GM12872 (cell line): Measurements from ENCODE around the gene SLC39A5.
A peak's percentile ranks its signal among the peaks of the same experiment; 100 is the strongest.

Source experiments
- TF ChIP-seq, protein P1 (sequence below): IDR thresholded peaks from 3 replicates; pipeline ENCODE4 v1.5.1; 2011; ENCODE audit warnings: low read depth, mild to moderate bottlenecking, low read length, moderate library complexity; ENCODE audit not compliant: insufficient read depth

The SLC39A5 gene

DNA sequence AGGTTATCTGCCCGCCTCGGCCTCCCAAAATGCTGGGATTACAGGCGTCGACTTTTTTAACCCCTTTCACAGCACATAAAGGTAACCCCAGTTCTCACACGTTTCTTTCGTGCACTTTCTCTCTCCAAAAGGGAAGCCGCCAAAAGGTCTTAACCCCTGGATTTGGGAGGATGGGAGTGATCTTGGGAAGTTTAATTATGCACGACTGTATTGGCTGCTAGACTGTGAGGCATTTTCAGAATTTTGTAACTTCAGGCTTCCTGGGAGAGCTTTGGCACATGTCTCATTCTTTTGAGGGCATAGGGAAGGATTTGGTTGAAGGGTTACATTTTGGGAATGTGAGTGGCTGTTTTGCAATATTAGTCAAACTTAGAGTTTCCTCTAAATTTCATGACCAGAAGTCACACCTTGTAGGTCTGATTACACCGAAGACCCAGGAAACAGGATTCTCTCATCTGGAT is 39.1 kb upstream of the SLC39A5 start:
- TF ChIP-seq, protein P1, sequence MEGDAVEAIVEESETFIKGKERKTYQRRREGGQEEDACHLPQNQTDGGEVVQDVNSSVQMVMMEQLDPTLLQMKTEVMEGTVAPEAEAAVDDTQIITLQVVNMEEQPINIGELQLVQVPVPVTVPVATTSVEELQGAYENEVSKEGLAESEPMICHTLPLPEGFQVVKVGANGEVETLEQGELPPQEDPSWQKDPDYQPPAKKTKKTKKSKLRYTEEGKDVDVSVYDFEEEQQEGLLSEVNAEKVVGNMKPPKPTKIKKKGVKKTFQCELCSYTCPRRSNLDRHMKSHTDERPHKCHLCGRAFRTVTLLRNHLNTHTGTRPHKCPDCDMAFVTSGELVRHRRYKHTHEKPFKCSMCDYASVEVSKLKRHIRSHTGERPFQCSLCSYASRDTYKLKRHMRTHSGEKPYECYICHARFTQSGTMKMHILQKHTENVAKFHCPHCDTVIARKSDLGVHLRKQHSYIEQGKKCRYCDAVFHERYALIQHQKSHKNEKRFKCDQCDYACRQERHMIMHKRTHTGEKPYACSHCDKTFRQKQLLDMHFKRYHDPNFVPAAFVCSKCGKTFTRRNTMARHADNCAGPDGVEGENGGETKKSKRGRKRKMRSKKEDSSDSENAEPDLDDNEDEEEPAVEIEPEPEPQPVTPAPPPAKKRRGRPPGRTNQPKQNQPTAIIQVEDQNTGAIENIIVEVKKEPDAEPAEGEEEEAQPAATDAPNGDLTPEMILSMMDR = no peak

DNA sequence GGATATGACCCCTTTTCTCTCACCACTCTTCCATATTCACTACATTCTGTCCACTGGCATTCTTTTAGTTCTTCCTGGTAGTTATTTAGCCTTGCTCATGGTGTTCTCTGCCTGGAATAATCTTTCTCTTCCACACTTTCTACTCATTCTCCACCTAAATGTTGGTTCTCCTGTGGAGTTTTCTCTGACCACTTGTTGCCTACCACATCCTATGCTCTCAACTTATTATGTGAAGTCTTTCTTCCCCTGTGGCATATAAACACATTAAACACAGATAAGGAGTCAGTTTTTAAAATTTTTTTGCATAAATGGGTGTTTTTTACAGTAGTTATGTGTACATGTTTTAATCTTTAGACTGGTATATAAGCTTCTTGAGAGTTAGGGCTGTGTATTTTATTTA is 37.3 kb upstream of the SLC39A5 start:
- TF ChIP-seq, protein P1 = no peak

DNA sequence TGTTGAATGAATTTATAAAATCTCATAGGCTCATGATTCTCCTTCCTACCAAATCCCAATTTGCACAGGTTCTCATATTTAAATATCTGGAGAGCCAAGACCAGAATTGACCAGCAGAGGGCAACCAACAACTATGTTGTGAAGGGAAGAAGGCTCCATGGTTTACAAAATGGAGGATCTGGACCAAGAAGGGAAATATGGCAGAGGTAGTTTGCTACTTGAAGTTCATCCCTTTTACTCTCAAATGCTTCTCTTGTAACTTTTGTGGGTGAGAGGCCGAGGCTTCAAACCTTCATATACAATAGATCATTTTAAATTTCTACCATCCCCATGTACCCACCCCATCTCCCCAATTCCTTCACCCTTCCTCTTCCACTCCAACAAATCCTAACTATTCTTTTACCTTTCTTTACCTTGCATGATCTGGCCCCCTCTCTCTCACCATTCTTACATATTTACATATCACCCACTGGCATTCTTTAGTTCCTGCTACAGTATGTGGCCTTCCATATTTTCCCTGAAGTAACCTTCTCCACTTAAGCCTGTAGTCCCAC is 36.7 kb upstream of the SLC39A5 start:
- TF ChIP-seq, protein P1 = peak; percentile 77

DNA sequence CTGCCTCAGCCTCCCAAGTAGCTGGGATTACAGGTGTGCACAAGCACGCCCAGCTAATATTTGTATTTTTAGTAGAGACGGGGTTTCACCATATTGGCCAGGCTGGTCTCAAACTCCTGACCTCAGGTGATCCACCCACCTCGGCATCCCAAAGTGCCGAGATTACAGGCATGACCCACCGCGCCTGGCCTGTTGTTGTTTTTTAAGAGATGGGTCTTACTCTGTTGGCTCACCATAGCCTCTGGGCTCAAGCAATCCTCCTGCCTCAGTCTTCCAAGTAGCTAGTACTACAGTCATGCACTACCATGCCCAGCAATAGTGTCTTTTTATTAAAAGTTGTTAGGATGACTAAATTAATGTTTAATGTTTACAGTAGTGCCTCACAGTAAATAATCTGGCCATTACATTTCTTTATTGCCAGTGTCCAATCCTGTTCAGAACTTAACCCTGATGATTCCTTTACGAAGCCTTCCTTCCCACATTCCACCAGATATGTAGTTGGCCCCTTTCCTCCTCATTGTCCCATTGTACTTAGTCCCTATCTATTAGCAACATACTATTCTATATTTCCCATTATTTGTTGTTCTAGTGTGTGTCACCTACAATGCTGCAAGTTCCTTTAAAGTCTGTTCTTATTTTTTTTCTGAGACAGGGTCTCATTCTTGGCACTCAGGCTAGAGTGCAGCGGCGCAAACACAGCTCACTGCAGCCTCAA is 31.8 kb upstream of the SLC39A5 start:
- TF ChIP-seq, protein P1 = no peak

DNA sequence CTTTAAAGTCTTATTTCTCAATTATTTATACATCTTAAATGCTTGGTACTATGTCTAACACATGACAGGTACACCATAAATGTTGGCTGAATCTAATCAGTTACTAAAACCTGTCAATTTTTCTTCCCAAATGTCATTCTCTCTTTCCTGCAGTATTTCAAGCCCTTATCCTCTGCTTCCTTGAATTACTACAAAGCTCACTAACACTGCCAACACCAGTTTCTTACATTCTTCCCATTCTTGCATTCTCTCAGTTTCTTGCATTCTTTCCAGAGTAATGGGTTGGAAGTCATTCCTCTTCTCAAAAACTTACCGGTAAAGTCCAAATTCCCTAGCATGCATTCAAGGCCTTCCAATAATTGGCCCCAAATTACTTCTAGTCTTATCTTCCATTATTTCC is 31.0 kb upstream of the SLC39A5 start:
- TF ChIP-seq, protein P1 = no peak

DNA sequence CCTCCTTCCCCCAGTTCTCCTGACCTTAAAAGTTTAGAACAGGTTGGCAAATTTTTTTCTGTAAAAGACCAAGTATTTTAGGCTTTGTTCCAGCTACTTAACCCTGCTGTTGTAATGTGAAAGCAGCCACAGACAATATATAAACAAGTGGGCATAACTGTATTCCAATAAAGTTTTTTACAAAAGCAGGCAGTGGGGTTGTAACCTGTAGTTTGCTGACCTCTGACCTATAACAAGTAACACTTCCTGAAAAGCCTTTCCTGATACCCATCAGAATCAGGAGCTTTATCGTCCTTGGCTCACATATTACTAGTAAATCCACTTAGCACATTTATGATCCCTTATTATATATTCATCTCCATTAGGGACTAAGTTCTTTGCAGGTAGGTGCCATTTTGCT is 27.5 kb upstream of the SLC39A5 start:
- TF ChIP-seq, protein P1 = no peak

DNA sequence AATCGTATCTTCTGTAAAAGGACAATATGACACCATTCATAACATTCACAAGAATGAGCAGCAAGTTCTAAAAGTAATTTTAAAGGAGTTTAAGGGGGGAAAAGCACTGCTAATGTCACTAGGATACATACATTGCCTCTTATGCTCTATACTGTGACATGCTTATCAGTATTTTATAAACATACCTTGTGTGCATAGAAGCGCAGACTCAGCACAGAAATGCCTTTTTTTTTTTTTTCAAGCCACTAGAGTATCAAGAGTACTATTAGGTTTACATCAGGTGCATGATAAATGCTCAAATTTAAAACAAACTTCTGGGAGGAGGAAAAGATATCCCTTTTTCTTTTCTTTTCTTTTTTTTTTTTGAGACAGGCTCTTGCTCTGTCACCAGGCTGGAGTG is 27.0 kb upstream of the SLC39A5 start:
- TF ChIP-seq, protein P1 = no peak
